ENCODE results near the gene EEPD1.

The EEPD1 gene

GRCh38 chr7:36278069-36278619, 125.1 kb downstream of the EEPD1 start:
- no peak for DNase-seq (ENCODE audit: extremely low read depth in 1 of 2, low read depth in 1 of 2)

GRCh38 chr7:36278620-36279172, 125.6 kb downstream of the EEPD1 start:
- no peak for DNase-seq (ENCODE audit: extremely low read depth in 1 of 2, low read depth in 1 of 2)

- no peak for DNase-seq (ENCODE audit: extremely low read depth in 1 of 2, low read depth in 1 of 2)
These were observed 126.3 kb downstream of the EEPD1 start for GRCh38 chr7:36279200-36279925.

GRCh38 chr7:36279926-36280315, 126.9 kb downstream of the EEPD1 start:
- no peak for DNase-seq (ENCODE audit: extremely low read depth in 1 of 2, low read depth in 1 of 2)

- DNase-seq (ENCODE audit: extremely low read depth in 1 of 2, low read depth in 1 of 2) = no peak
These were observed 128.1 kb downstream of the EEPD1 start for GRCh38 chr7:36280840-36281812.

GRCh38 chr7:36281945-36282717, 129.1 kb downstream of the EEPD1 start:
- no peak for DNase-seq (ENCODE audit: extremely low read depth in 1 of 2, low read depth in 1 of 2)

GRCh38 chr7:36283181-36283580, 130.1 kb downstream of the EEPD1 start:
- DNase-seq (ENCODE audit: extremely low read depth in 1 of 2, low read depth in 1 of 2) = no peak

GRCh38 chr7:36283711-36284130, 130.7 kb downstream of the EEPD1 start:
- DNase-seq (ENCODE audit: extremely low read depth in 1 of 2, low read depth in 1 of 2) = no peak

- DNase-seq (ENCODE audit: extremely low read depth in 1 of 2, low read depth in 1 of 2) = no peak
These were observed 131.5 kb downstream of the EEPD1 start for GRCh38 chr7:36284456-36285090.

GRCh38 chr7:36285276-36285675, 132.2 kb downstream of the EEPD1 start:
- no peak for DNase-seq (ENCODE audit: extremely low read depth in 1 of 2, low read depth in 1 of 2)

GRCh38 chr7:36286226-36286625, 133.2 kb downstream of the EEPD1 start:
- peak; percentile 26 to 38 for DNase-seq (ENCODE audit: extremely low read depth in 1 of 2, low read depth in 1 of 2)

GRCh38 chr7:36286688-36287087, 133.6 kb downstream of the EEPD1 start:
- no peak for DNase-seq (ENCODE audit: extremely low read depth in 1 of 2, low read depth in 1 of 2)

GRCh38 chr7:36287371-36288241, 134.6 kb downstream of the EEPD1 start:
- no peak for DNase-seq (ENCODE audit: extremely low read depth in 1 of 2, low read depth in 1 of 2)

- DNase-seq (ENCODE audit: extremely low read depth in 1 of 2, low read depth in 1 of 2) = no peak
These were observed 135.4 kb downstream of the EEPD1 start for GRCh38 chr7:36288501-36288900.

- no peak for DNase-seq (ENCODE audit: extremely low read depth in 1 of 2, low read depth in 1 of 2)
These were observed 137.0 kb downstream of the EEPD1 start for GRCh38 chr7:36289833-36290661.

- peak; percentile 37 to 74 for DNase-seq (ENCODE audit: extremely low read depth in 1 of 2, low read depth in 1 of 2)
These were observed 138.6 kb downstream of the EEPD1 start for GRCh38 chr7:36291387-36292316.

GRCh38 chr7:36295090-36295489, 142.0 kb downstream of the EEPD1 start:
- DNase-seq (ENCODE audit: extremely low read depth in 1 of 2, low read depth in 1 of 2) = no peak

Measured in activated CD8-positive, alpha-beta memory T cell treated with anti-CD3 and anti-CD28 coated beads for 1 hour (primary cell).